Body of pancreas (tissue), 4 donors: Measurements from ENCODE around the gene SCPEP1.

Experiments
- POLR2A ChIP-seq, 3 donors: fragments of 450-650 bp; IDR thresholded peaks; one replicate each; pipeline ENCODE4 v1.6.1; 2016; ENCODE audit warnings: antibody characterized with exemption in 3 of 3, mild to moderate bottlenecking in 2 of 3
- TF ChIP-seq, protein P1 (sequence below), 7 experiments: fragments of 450-650 bp in 4 of 7; fragments of 200-600 bp in 3 of 7; sonication (generic) in 3 of 7; IDR thresholded peaks; one replicate each; pipeline ENCODE4 v1.5.1; 2016 to 2019; ENCODE audit warnings: antibody characterized with exemption in 7 of 7

DNA sequence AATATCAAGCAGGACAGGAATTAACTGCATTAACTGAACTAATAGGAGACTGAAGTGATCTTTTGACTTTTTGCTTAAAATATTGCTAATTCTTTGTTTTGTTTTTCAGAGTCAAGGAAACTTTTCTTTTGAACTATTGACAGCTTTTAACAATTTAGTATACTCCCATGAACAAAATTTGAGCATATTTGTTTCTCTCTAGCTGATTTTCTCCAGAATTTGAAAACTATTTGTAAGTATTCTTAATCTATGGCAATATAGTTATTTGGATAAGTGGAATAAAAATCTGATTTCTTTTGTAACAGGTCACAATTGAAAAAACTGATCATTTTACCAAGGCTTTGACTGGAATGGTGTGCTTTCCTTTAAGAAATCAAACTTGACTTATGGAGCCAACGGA lies 7.0 kb upstream of the SCPEP1 start:
- TF ChIP-seq POLR2A (IDR thresholded peaks at IDR 0.05) = no peak
- TF ChIP-seq, protein P1, sequence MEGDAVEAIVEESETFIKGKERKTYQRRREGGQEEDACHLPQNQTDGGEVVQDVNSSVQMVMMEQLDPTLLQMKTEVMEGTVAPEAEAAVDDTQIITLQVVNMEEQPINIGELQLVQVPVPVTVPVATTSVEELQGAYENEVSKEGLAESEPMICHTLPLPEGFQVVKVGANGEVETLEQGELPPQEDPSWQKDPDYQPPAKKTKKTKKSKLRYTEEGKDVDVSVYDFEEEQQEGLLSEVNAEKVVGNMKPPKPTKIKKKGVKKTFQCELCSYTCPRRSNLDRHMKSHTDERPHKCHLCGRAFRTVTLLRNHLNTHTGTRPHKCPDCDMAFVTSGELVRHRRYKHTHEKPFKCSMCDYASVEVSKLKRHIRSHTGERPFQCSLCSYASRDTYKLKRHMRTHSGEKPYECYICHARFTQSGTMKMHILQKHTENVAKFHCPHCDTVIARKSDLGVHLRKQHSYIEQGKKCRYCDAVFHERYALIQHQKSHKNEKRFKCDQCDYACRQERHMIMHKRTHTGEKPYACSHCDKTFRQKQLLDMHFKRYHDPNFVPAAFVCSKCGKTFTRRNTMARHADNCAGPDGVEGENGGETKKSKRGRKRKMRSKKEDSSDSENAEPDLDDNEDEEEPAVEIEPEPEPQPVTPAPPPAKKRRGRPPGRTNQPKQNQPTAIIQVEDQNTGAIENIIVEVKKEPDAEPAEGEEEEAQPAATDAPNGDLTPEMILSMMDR (IDR thresholded peaks at IDR 0.05) = no peak
